RWPE1 (cell line): ENCODE measurements around the gene ARIH2.

Experiments used
- CTCF ChIA-PET: fragments of 350-600 bp; sonication (Branson Sonifier 250); formaldehyde crosslinking; extraction: SDS; loops from one replicate; lab custom pipeline; 2021; lab: Yijun Ruan, JAX
- POLR2A ChIA-PET: fragments of 400-600 bp; formaldehyde crosslinking; extraction: SDS; loops from one replicate; lab custom pipeline; 2020; ENCODE audit warnings: antibody characterized with exemption; ENCODE audit not compliant: low non-redundant PET; lab: Yijun Ruan, JAX
- DNase-seq: peaks from one replicate; pipeline ENCODE4 v3.0.0; 2012; ENCODE audit warnings: low spot score
- H3K27ac ChIP-seq: fragments of 450-650 bp; 2 replicates; pipeline ENCODE4 v1.5.1; 2017
- TF ChIP-seq, protein P1 (sequence below): fragments of 450-650 bp; conservative IDR thresholded peaks from 2 replicates; pipeline ENCODE4 v1.5.1; 2017; ENCODE audit warnings: low read depth, mild to moderate bottlenecking

The ARIH2 gene

GRCh38 chr3:48951764-48952163 lies 33.1 kb downstream of the ARIH2 start:
- TF ChIP-seq, protein P1, sequence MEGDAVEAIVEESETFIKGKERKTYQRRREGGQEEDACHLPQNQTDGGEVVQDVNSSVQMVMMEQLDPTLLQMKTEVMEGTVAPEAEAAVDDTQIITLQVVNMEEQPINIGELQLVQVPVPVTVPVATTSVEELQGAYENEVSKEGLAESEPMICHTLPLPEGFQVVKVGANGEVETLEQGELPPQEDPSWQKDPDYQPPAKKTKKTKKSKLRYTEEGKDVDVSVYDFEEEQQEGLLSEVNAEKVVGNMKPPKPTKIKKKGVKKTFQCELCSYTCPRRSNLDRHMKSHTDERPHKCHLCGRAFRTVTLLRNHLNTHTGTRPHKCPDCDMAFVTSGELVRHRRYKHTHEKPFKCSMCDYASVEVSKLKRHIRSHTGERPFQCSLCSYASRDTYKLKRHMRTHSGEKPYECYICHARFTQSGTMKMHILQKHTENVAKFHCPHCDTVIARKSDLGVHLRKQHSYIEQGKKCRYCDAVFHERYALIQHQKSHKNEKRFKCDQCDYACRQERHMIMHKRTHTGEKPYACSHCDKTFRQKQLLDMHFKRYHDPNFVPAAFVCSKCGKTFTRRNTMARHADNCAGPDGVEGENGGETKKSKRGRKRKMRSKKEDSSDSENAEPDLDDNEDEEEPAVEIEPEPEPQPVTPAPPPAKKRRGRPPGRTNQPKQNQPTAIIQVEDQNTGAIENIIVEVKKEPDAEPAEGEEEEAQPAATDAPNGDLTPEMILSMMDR, result no peak
- ChIA-PET POLR2A (no interaction called here), CTCF (interaction anchor here (0.6 kb wide), 2 partner anchors 15 to 797 kb away, joined by 4 to 5 read pairs; no protein-coding TSS in a partner anchor)
- no peak overlapping the region for H3K27ac ChIP-seq
- DNase-seq, result no peak

DNA sequence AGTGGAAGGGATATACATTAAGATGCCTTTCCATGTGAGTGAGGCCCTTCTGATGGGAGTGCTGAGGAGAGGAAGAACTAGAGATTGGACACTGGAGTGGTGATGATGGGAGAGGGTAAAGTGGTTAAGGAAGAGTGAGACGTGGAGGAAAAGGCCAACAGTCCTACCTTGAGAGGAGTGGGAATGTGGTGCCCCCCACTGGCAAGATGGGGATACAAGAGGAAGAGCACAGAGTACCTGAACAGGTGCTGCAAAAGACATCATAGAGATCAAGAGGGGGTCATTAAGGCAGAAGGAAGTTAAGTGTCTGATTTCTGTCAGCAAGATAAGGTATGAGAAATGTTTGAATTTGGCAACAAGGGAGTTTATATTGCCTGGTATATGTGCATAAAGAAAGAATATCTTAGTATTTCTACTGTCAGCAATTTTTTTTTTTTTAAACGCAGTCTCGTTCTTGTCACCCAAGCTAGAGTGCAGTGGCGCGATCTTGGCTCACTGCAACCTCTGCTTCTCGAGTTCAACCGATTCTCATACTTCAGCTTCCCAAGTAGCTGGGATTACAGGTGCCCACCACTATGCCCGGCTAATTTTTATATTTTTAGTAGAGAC lies 34.0 kb downstream of the ARIH2 start:
- POLR2A ChIA-PET, result no interaction called here
- no peak overlapping the region for H3K27ac ChIP-seq

GRCh38 chr3:48957006-48957705 lies 38.5 kb downstream of the ARIH2 start:
- H3K27ac ChIP-seq, result no peak overlapping the region
- CTCF ChIA-PET, result no interaction called here
- no peak for DNase-seq
- POLR2A ChIA-PET, result no interaction called here
- TF ChIP-seq, protein P1, result no peak

More for the DNA sequence above, 34.0 kb downstream of the ARIH2 start:
- CTCF ChIA-PET, result no interaction called here
- TF ChIP-seq, protein P1, result no peak; the same call in 1 of the 2 replicates
- DNase-seq, result no peak

- POLR2A ChIA-PET, result no interaction called here
- no peak overlapping the region for H3K27ac ChIP-seq
- CTCF ChIA-PET, result no interaction called here
- no peak for DNase-seq
- TF ChIP-seq, protein P1, result no peak
Observed at GRCh38 chr3:48960841-48961413, 42.3 kb downstream of the ARIH2 start.

- ChIA-PET POLR2A (no interaction called here), CTCF (no interaction called here)
- H3K27ac ChIP-seq, result no peak overlapping the region
- DNase-seq, result no peak
- TF ChIP-seq, protein P1, result no peak
Observed at GRCh38 chr3:48962340-48962739, 43.7 kb downstream of the ARIH2 start.

DNA sequence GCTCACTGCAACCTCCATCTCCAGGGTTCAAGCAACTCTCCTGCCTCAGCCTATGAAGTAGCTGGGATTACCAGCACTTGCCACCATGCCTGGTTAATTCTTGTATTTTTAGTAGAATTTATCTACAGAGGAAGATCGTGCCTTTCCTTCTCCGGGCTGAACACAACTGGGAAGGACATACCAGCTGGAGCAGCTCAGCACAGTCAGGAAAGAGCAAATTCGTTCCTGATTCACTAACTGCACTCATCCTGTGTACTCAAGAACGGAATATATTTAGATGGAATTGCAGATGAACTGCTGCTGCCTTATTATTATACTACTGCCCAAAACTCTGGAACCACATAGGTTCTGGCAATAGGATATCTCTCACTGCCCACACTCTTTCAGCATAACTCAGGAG lies 44.3 kb downstream of the ARIH2 start:
- ChIA-PET POLR2A (no interaction called here), CTCF (no interaction called here)
- DNase-seq, result no peak
- H3K27ac ChIP-seq, result no peak overlapping the region
- TF ChIP-seq, protein P1, result no peak
